Progenitor cell of endocrine pancreas (in vitro differentiated cells): ENCODE measurements around the gene TBXA2R. TPM values are rescaled to one million over a fixed set of nuclear protein-coding genes. Genes with fewer than 3 reads are reported as not detected.

Experiments used
- DNase-seq: peaks from one replicate; pipeline ENCODE4 v3.0.0; 2021; ENCODE audit warnings: low spot score; ENCODE audit not compliant: unreplicated experiment
- H3K27ac Mint-ChIP-seq: 2 replicates; pipeline ENCODE4 v1.8.0; 2021; ENCODE audit warnings: mild to moderate bottlenecking, moderate library complexity, mixed read lengths
- H3K27me3 Mint-ChIP-seq: 2 replicates; pipeline ENCODE4 v1.8.0; 2021; ENCODE audit warnings: mixed read lengths
- H3K36me3 Mint-ChIP-seq: 2 replicates; pipeline ENCODE4 v1.8.0; 2022; ENCODE audit warnings: mixed read lengths; ENCODE audit not compliant: insufficient read depth
- H3K4me1 Mint-ChIP-seq: 2 replicates; pipeline ENCODE4 v1.8.0; 2021; ENCODE audit warnings: low read depth, mixed read lengths
- H3K4me3 Mint-ChIP-seq: 2 replicates; pipeline ENCODE4 v1.8.0; 2021; ENCODE audit warnings: low read depth, mild to moderate bottlenecking, moderate library complexity, mixed read lengths
- H3K9me3 Mint-ChIP-seq: 2 replicates; pipeline ENCODE4 v1.8.0; 2021; ENCODE audit warnings: low read depth, mixed read lengths
- CTCF ChIP-seq: fragments of 200-600 bp; sonication (generic); IDR thresholded peaks from one replicate; pipeline ENCODE4 v1.5.0; 2021; ENCODE audit warnings: antibody characterized with exemption, mild to moderate bottlenecking; ENCODE audit not compliant: unreplicated experiment
- total RNA-seq: library from RNA; stranded (reverse); gene quantifications from 2 replicates; pipeline ENCODE4 v1.2.1, GENCODE V29; 2021

TBXA2R gene
- total RNA-seq, 1 donor from 2014 or later = not detected

GRCh38 chr19:3603121-3603811 lies 3.4 kb downstream of the TBXA2R start:
- H3K36me3 Mint-ChIP-seq = no peaks in the 10 kb centered on the region
- no peak for DNase-seq

GRCh38 chr19:3601021-3601420 lies 5.7 kb downstream of the TBXA2R start:
- H3K36me3 Mint-ChIP-seq = no peaks in the 10 kb centered on the region
- no peaks in the 10 kb centered on the region for H3K4me1 Mint-ChIP-seq

More at GRCh38 chr19:3603121-3603811, 3.4 kb downstream of the TBXA2R start:
- no peak for TF ChIP-seq CTCF
- peaks cover 13% of the 10 kb centered on the region for H3K27me3 Mint-ChIP-seq
- H3K4me3 Mint-ChIP-seq = no peak overlapping the region
- H3K4me1 Mint-ChIP-seq = no peaks in the 10 kb centered on the region
- H3K27ac Mint-ChIP-seq = no peak overlapping the region
- no peaks in the 10 kb centered on the region for H3K9me3 Mint-ChIP-seq

DNA sequence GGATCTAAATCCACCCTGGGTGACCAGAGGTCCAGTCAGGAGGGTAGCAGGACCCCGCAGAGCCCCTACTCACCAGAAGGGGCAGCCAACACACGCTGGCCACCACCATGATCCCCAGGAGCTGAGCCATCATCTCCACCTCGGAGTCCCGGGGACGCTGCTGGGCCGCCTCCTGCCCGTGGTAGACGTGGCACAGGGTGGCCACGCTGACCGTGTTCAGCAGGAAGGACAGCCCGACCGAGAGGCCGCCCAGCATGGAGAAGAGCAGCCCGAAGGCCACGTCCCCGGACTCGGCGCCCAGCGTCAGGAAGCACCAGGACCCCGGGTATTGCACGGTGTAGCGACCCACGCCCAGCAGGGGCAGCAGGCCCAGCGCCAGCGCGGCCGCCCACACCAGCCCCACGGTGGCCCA lies 6.9 kb downstream of the TBXA2R start:
- DNase-seq = no peak
- no peaks in the 10 kb centered on the region for H3K9me3 Mint-ChIP-seq
- peak; percentile 26 for TF ChIP-seq CTCF
- H3K27me3 Mint-ChIP-seq = peaks cover under 1% of the 10 kb centered on the region
- no peak overlapping the region for H3K4me3 Mint-ChIP-seq
- no peak overlapping the region for H3K27ac Mint-ChIP-seq
- no peaks in the 10 kb centered on the region for H3K4me1 Mint-ChIP-seq
- H3K36me3 Mint-ChIP-seq = no peaks in the 10 kb centered on the region

More at GRCh38 chr19:3601021-3601420, 5.7 kb downstream of the TBXA2R start:
- Mint-ChIP-seq H3K27ac (no peak overlapping the region), H3K4me3 (no peak overlapping the region), H3K27me3 (no peaks in the 10 kb centered on the region), H3K9me3 (no peaks in the 10 kb centered on the region)
- DNase-seq = no peak
- TF ChIP-seq CTCF = no peak

- peaks cover 22% of the 10 kb centered on the region for H3K27me3 Mint-ChIP-seq
- no peak overlapping the region for H3K27ac Mint-ChIP-seq
- DNase-seq = no peak
- no peaks in the 10 kb centered on the region for H3K4me1 Mint-ChIP-seq
- H3K4me3 Mint-ChIP-seq = no peak overlapping the region
- TF ChIP-seq CTCF = no peak
- no peaks in the 10 kb centered on the region for H3K36me3 Mint-ChIP-seq
- no peaks in the 10 kb centered on the region for H3K9me3 Mint-ChIP-seq
Observed at GRCh38 chr19:3595521-3596061, 11.1 kb downstream of the TBXA2R start.

GRCh38 chr19:3593156-3593555 lies 13.5 kb downstream of the TBXA2R start:
- Mint-ChIP-seq H3K4me3 (no peak overlapping the region), H3K4me1 (no peaks in the 10 kb centered on the region), H3K9me3 (no peaks in the 10 kb centered on the region), H3K27me3 (peaks cover 29% of the 10 kb centered on the region), H3K36me3 (no peaks in the 10 kb centered on the region), H3K27ac (no peak overlapping the region)
- DNase-seq = no peak
- no peak for TF ChIP-seq CTCF
